NOMO-1 treated with dmso at 0.1 percent for 144 hours (cell line): ENCODE data around the gene CYP1A2.

ENCODE experiments used
- DNase-seq: peaks from one replicate; lab custom pipeline; 2025; ENCODE audit not compliant: unreplicated experiment; lab: John Stamatoyannopoulos, UW

CYP1A2 gene

GRCh38 chr15:74788683-74789151 lies 40.1 kb downstream of the CYP1A2 start:
- peak; percentile 39 for DNase-seq

GRCh38 chr15:74789171-74789631 lies 40.6 kb downstream of the CYP1A2 start:
- peak; percentile 47 for DNase-seq

GRCh38 chr15:74789741-74790079 lies 41.1 kb downstream of the CYP1A2 start:
- DNase-seq, result no peak

GRCh38 chr15:74790080-74790916 lies 41.7 kb downstream of the CYP1A2 start:
- DNase-seq, result peak; percentile 79

GRCh38 chr15:74791007-74791406 lies 42.4 kb downstream of the CYP1A2 start:
- no peak for DNase-seq

- no peak for DNase-seq
Measured at GRCh38 chr15:74791667-74792066, 43.0 kb downstream of the CYP1A2 start.

- DNase-seq, result no peak
Measured at GRCh38 chr15:74792227-74793016, 43.8 kb downstream of the CYP1A2 start.

- DNase-seq, result no peak
Measured at GRCh38 chr15:74793135-74794028, 44.7 kb downstream of the CYP1A2 start.

- DNase-seq, result no peak
Measured at GRCh38 chr15:74794248-74794969, 45.8 kb downstream of the CYP1A2 start.

GRCh38 chr15:74794970-74795349 lies 46.3 kb downstream of the CYP1A2 start:
- DNase-seq, result no peak

GRCh38 chr15:74795966-74796625 lies 47.5 kb downstream of the CYP1A2 start:
- no peak for DNase-seq

GRCh38 chr15:74798388-74799254 lies 50.0 kb downstream of the CYP1A2 start:
- DNase-seq, result no peak

- DNase-seq, result peak; percentile 27
Measured at GRCh38 chr15:74799255-74799855, 50.7 kb downstream of the CYP1A2 start.

GRCh38 chr15:74799856-74800558 lies 51.4 kb downstream of the CYP1A2 start:
- peak; percentile 88 for DNase-seq

- peak; percentile 50 for DNase-seq
Measured at GRCh38 chr15:74800559-74801094, 52.0 kb downstream of the CYP1A2 start.

- no peak for DNase-seq
Measured at GRCh38 chr15:74801311-74801997, 52.8 kb downstream of the CYP1A2 start.

- DNase-seq, result no peak
Measured at GRCh38 chr15:74802290-74802689, 53.6 kb downstream of the CYP1A2 start.
